Left colon (tissue), 2 donors: ENCODE results near the gene PIM2. TPM values are rescaled to one million over a fixed set of nuclear protein-coding genes. Genes with fewer than 3 reads are reported as not detected.

Source experiments
- ATAC-seq: fragments of 200-7000 bp; cut with Tn5 transposase; one replicate; pipeline ENCODE4 v1.9.1; 2020; ENCODE audit warnings: mild to moderate bottlenecking, moderate library complexity
- DNase-seq, 2 donors: peaks; one replicate each; pipeline ENCODE4 v3.0.0-alpha.2; 2020
- intact Hi-C, 2 donors: fragments of 100-400 bp; cut with DNase I in 1 of 2; cut with micrococcal nuclease in 1 of 2; formaldehyde crosslinking; loops; one replicate each; pipeline versions ENCODE4 v1.11.2 to v1.14.0; 2022; cut with DNase I, micrococcal nuclease
- total RNA-seq, 2 donors: library from RNA; stranded (reverse); fragmentation: NEBNext Ultra II Directional; extraction: Animal tissue kit (Norgen Biotek cat#: 25700); gene quantifications; one replicate each; pipeline ENCODE4 v1.2.1, GENCODE V29; 2021
- donor health status: DM: no; HTN: no; CAD: no.
- donor health status: DM: yes; HTN: yes; CAD: no.

PIM2 gene
- total RNA-seq, 2 donors from 2014 or later = 11.6 to 20.4 TPM

GRCh38 chrX:48911412-48912182, 7.2 kb downstream of the PIM2 start, which contains the start of gene SLC35A2:
Gene SLC35A2, minus strand, starts transcription at chrX:48911646. Its CDS starts 10 bp downstream, at chrX:48911636.
- ATAC-seq = peak; percentile 85
- DNase-seq = peak; percentile 81 to 86
- intact Hi-C loops = no loop called here

DNA sequence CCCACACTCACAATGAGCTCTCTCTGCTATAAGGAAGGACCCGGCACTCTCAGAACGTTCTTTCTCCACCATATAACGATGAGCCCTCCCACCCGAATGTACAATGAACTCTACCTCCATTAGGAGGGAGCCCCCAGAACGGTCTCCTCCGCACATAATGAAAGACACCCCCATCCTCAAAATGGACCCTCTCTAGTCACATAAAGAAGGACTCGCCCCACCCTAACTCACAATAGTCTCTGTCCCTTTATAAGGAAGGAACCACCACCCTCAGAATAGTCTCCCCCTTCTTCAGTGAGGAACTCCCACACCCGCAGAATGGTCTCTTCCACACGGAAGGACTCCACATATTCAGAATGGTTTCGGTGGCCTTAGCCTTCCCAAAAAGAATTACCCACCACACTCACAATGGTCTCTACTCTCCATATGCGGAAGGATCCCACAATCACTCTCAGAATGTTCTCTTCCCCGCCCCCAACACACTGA, 7.9 kb downstream of the PIM2 start:
- peak; percentile 15 for ATAC-seq
- intact Hi-C loops = no loop called here

GRCh38 chrX:48909703-48910294, 9.0 kb downstream of the PIM2 start:
- no peak for DNase-seq
- no peak for ATAC-seq
- intact Hi-C loops = no loop called here

More for the DNA sequence above, 7.9 kb downstream of the PIM2 start:
- no peak for DNase-seq

DNA sequence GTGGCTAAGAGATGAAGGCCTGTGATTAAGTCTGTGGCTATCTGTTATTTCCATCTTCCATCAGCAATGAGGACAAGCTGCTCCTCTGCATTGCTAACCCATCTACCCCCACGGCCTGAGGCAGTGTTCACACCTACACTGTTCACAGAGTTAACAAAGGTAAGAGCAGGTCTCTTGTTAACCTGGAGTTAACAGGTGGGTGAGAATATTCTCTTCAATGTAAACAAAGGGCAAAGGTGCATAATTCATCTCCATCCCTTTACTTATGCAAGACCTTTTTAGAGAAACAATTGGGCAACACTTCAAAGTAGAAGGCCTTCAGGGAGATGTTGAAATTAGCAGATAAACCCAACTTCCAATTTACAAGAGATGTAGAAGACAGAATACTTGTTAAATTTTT, 10.2 kb downstream of the PIM2 start:
- DNase-seq (no peak), ATAC-seq (no peak)
- intact Hi-C loops = no loop called here

DNA sequence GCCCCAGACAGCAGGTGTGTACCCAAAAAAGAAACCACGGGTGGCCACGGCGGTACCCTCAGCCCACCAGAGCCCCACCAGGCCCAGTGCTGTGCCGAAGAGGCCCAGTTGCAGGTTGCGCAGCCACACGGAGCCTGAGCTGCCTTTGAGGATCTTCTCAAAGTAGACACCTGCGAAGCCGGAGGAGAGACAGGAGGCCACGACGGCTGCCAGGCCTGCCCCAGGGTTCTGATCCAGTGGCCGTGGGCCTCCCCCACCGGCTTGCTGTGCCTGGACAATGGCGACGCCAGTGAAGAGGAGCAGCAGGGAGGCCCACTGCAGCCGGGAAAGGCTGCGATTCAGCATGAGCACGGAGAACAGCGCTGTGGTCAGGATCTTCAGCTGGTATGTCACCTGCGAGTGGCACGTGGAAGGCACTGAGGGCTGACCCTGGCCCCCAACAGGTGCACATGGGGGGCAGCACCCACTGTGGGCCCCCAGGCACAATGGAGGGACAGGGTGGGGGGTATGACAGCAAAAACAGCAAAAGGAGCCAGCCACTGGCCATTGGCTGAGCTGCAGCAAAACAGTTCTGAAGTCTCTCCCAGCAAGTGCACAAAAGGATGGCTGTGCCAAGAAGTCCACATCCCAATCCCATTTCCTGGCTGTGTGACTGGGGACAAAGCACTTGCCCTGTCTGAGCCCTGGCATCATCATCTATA, 13.6 kb downstream of the PIM2 start:
- DNase-seq = no peak
- ATAC-seq = no peak
- intact Hi-C loops = no loop called here

- ATAC-seq (no peak), DNase-seq (no peak)
- intact Hi-C loops = no loop called here
These were observed 14.2 kb downstream of the PIM2 start for GRCh38 chrX:48904626-48905025.

DNA sequence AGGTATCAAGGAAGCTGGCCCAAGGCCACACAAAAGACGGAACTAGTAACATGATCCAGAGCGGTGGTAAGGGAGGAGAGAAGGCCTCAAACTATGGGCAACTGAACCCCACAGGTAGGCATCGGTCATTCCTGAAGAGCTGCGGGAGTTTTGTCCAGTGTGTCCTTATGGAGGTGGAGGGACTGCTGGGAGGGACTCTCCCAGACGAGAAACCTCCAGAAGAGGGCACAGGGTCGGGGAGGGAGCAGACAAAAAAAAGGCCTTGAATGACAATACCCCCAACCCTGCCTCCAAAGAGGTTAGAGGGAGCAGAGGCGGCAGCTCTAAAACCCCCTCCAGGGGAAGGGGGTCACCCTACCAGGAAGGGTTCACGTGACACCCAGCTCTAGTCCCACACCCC, 14.6 kb downstream of the PIM2 start:
- ATAC-seq = no peak
- DNase-seq = no peak
- intact Hi-C loops = no loop called here

GRCh38 chrX:48903290-48903689, 15.5 kb downstream of the PIM2 start:
- no peak for DNase-seq
- intact Hi-C loops = no loop called here
- ATAC-seq = no peak

GRCh38 chrX:48902776-48903175, 16.0 kb downstream of the PIM2 start:
- ATAC-seq = no peak
- intact Hi-C loops = no loop called here
- no peak for DNase-seq

- DNase-seq (no peak), ATAC-seq (no peak)
- intact Hi-C loops = no loop called here
These were observed 16.7 kb downstream of the PIM2 start for GRCh38 chrX:48902135-48902534.

DNA sequence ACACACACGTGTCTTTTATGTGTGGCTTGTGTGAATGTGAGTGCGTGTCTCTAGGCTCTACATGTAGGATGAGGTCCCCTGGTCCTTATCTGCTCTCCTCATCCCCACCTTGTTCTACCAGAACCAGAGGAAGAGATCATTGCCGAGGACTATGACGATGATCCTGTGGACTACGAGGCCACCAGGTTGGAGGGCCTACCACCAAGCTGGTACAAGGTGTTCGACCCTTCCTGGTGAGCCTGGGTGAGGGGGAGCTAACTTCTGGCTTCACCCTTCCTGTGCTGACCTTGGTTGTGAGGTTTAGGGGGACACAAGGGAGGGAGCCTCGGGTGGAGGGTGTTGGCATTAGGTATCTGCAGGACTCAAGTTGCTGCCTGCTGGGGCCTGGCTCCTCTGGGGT, 17.8 kb downstream of the PIM2 start:
- intact Hi-C loops = no loop called here
- DNase-seq (no peak), ATAC-seq (no peak)

DNA sequence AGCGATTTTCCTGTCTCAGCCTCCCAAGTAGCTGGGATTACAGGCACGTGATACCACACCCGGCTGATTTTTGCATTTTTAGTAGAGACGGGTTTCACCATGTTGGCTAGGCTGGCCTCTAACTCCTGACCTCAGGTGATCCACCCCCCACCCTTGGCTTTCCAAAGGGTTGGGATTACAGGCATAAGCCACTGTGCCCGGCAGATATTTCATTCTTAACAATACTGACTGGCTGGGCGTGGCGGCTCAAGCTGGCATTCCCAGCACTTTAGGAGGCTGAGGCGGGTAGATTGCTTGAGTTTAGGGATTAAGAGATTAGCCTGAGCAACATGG, 19.8 kb downstream of the PIM2 start:
- DNase-seq = no peak
- intact Hi-C loops = no loop called here
- no peak for ATAC-seq

DNA sequence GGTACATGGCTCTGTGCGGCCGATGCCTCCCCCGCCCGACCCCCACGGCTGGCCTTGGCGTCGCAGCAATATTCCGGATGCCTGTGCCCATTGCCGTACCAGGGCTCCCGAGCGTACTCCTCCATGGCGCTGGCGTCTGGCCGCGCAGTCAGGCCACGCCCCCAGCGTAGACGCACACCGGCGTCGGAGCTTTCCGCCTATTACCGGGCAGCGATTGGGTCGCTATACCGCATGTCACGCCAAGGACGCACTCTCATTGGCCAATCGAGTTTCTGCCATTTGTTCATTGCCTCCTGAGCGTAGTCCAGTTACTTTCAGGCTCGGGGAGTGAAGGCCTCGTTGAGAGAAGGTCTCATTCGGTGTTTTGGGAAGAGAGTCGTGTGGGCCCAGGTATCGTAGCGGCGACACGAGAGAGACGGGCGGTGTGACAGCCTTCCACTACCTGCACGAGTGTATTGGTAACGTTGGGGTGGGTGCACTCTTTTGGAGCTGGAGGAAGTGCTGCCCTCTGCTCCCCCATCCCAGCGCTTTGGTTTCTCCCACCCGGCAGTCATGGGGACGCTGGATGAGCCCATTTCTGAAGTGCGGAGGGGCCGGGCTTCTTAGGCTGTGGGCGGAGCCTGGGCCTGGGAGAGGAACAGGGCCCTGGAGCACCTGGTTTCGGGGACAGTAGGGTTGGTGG, 21.1 kb downstream of the PIM2 start, which contains the start of the genes PQBP1 and TIMM17B:
PQBP1 (plus strand) TSS at position 306 of the 682 bp plus-strand sequence. CDS start 580 bp downstream, outside the sequence.
TIMM17B (minus strand) TSS at position 144 of the 682 bp plus-strand sequence; CDS start at position 125, 19 bp downstream.
- intact Hi-C loops = no loop called here
- DNase-seq (peak; percentile 88 to 93), ATAC-seq (peak; percentile 90)

DNA sequence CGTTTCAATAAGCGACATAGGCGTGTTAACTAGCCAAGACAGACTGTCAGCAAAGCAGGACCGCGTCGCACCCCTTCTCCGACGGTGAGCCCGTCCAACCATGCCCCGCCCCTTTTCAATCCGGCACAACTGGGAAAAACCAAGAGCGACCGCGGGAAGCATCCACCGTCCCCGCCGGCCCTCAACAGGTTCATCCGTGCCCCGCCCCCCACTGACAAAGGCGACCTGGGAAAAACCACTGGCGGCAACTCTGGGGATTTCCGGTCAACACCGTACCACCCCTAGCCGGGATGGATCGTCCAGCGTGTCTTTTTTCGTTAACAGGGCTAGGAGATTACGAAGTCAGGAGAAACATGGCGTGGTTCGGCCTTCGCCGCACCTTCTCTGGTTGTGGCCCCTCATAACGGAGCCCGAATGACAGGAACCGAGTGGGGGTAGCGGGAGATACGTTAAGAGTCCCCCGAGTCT, 21.6 kb downstream of the PIM2 start:
- intact Hi-C loops = no loop called here
- ATAC-seq (peak; percentile 75), DNase-seq (peak; percentile 85 to 88)

DNA sequence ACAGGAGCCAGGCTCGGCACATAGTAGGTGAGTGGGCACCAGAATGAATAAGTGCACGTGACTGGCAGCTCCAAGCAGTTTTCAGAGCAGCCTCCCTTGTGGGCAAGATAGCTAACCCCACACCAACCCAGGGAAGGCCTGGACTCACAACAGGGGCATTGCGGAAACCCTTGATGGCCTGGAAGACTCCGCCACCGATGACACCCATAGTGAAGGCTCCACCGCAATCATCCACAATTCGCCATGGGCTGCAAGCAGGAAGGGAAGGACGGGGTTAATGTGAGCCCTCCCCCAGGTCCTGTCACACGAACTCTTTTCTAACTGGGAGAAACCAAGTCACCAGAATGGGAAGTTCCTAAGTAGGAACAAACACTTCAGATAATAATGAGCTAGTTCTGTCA, 22.2 kb downstream of the PIM2 start:
- DNase-seq = no peak
- no peak for ATAC-seq
- intact Hi-C loops = no loop called here

DNA sequence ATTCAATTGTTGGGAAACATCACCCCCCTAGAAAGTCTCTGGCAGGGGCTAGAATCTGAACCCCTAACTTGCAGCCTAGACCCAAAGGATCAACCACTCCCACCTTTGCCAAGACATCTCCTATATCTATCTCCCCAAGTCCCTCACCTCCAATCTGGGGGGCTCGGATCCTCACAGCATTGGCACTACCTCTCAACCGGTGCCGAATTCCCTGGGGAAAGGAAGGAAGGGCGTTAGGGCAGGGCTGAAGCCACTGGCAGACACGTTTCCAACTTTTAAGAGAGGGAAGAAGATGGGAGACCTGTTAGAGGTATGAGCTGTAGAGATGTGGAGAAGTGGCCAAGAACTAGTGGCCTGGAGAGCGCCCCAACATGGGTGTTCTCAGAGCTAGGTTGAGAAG, 23.9 kb downstream of the PIM2 start:
- DNase-seq (no peak), ATAC-seq (no peak)
- intact Hi-C loops = no loop called here

GRCh38 chrX:48893556-48894348, 25.1 kb downstream of the PIM2 start:
- DNase-seq (no peak), ATAC-seq (no peak)
- intact Hi-C loops = no loop called here

GRCh38 chrX:48892896-48893295, 25.9 kb downstream of the PIM2 start:
- intact Hi-C loops = no loop called here
- no peak for DNase-seq

More at GRCh38 chrX:48892896-48893295, 25.9 kb downstream of the PIM2 start:
- no peak for ATAC-seq
